Caco-2 (cell line): ENCODE measurements around the gene SCAP. TPM values are rescaled to one million over a fixed set of nuclear protein-coding genes. Genes with fewer than 3 reads are reported as not detected.

Source experiments
- BruUV-seq: library from RNA; stranded (reverse); fragments of 400-500 nt; replicated peaks from 2 replicates; lab custom pipeline; 2021; lab: Mats Ljungman, UMichigan
- CTCF ChIA-PET: fragments of 300-600 bp; sonication (Branson Sonifier 250); formaldehyde crosslinking; loops from one replicate; lab custom pipeline; 2022; ENCODE audit warnings: antibody characterized with exemption; lab: Charles Lee
- POLR2A ChIA-PET: fragments of 300-600 bp; sonication (Branson Sonifier 250); formaldehyde crosslinking; loops from one replicate; lab custom pipeline; 2022; ENCODE audit warnings: antibody characterized with exemption; lab: Charles Lee
- DNase-seq, 2 experiments: peaks; one replicate each; pipeline versions ENCODE4 v3.0.0 to v3.0.0-alpha.2; 2020 to 2022
- H3K27me3 ChIP-seq: replicated peaks from 2 replicates; pipeline ENCODE4 v1.6.0; 2011; ENCODE audit warnings: low read length; ENCODE audit not compliant: control insufficient read depth, insufficient read depth
- H3K36me3 ChIP-seq: 2 replicates; pipeline ENCODE4 v1.5.1; 2011; ENCODE audit warnings: low read length; ENCODE audit not compliant: control insufficient read depth, insufficient read depth
- H3K4me1 ChIP-seq: fragments of 250-450 bp; sonication (Bioruptor Pico); 2 replicates; pipeline ENCODE4 v1.5.1; 2020; ENCODE audit warnings: mild to moderate bottlenecking
- H3K4me3 ChIP-seq: 2 replicates; pipeline ENCODE4 v1.5.1; 2011; ENCODE audit warnings: low read depth, mild to moderate bottlenecking, control low read depth, low read length
- H3K9me3 ChIP-seq: fragments of 250-450 bp; sonication (Bioruptor Pico); 2 replicates; pipeline ENCODE4 v1.5.1; 2020; ENCODE audit warnings: mild to moderate bottlenecking, moderate library complexity
- H3K27ac Mint-ChIP-seq: one replicate; pipeline ENCODE4 v1.8.0; 2022; ENCODE audit warnings: mixed read lengths; ENCODE audit not compliant: unreplicated experiment
- H3K27me3 Mint-ChIP-seq: one replicate; pipeline ENCODE4 v1.8.0; 2022; ENCODE audit warnings: mixed read lengths; ENCODE audit not compliant: insufficient read depth, unreplicated experiment
- H3K36me3 Mint-ChIP-seq: one replicate; pipeline ENCODE4 v1.8.0; 2022; ENCODE audit warnings: mild to moderate bottlenecking, mixed read lengths; ENCODE audit not compliant: insufficient read depth, unreplicated experiment
- H3K4me1 Mint-ChIP-seq: one replicate; pipeline ENCODE4 v1.8.0; 2022; ENCODE audit warnings: low read depth, mixed read lengths; ENCODE audit not compliant: unreplicated experiment
- H3K4me3 Mint-ChIP-seq: one replicate; pipeline ENCODE4 v1.8.0; 2022; ENCODE audit warnings: mild to moderate bottlenecking, moderate library complexity, mixed read lengths; ENCODE audit not compliant: unreplicated experiment
- H3K9me3 Mint-ChIP-seq: one replicate; pipeline ENCODE4 v1.8.0; 2022; ENCODE audit warnings: mixed read lengths; ENCODE audit not compliant: unreplicated experiment
- intact Hi-C: fragments of 100-400 bp; cut with micrococcal nuclease; formaldehyde crosslinking; loops from one replicate; pipeline ENCODE4 v1.10.0; 2022; ENCODE audit not compliant: unreplicated experiment
- total RNA-seq: library from RNA; stranded (reverse); gene quantifications from 2 replicates; pipeline ENCODE4 v1.2.3, GENCODE V29; 2022
- TF ChIP-seq, protein P1 (sequence below), 2 experiments: fragments of 200-600 bp in 1 of 2; IDR thresholded peaks; 1 replicate in 1 of 2; 2 replicates in 1 of 2; pipeline versions ENCODE4 v1.5.1 to v1.8.0; 2011 to 2022; ENCODE audit warnings: antibody characterized with exemption in 1 of 2, control low read depth in 1 of 2, inconsistent platforms in 1 of 2, low read depth in 1 of 2, low read length in 1 of 2, mild to moderate bottlenecking in 1 of 2, moderate library complexity in 1 of 2; ENCODE audit not compliant: insufficient read depth in 1 of 2, severe bottlenecking in 1 of 2, unreplicated experiment in 1 of 2

The SCAP gene
- total RNA-seq, 1 experiment from 2014 or later: 115 TPM

DNA sequence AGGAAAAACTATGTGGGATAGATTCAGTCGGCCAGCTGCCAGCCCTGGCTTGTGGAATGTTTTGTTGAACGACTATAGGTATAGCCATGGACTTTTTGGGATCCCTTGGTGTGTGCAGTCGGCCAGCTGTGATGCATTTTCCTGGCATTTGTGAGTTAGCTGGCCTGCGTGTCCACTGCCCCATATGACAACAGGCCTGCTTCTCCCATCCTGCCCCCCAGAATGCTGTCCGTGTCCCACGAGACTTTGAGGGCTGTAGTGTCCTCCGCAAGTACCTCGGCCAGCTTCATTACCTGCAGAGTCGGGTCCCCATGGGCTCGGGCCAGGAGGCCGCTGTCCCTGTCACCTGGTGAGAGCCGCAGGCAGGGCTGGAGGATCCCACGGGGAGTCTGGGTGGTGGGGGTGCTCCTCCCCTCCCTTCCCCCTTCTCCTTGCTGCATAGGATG, 71.3 kb downstream of the SCAP start:
- peaks cover 2% of the 10 kb centered on the region for H3K36me3 ChIP-seq
- no peaks in the 10 kb centered on the region for H3K27me3 Mint-ChIP-seq
- BruUV-seq: no TSS peak
- ChIA-PET POLR2A (no interaction called here), CTCF (interaction anchor here (0.9 kb wide), 1 partner anchor 10 kb away, joined by 3 read pairs; no protein-coding TSS in a partner anchor)
- H3K4me3 ChIP-seq: no peak overlapping the region
- H3K27ac Mint-ChIP-seq: no peak overlapping the region
- H3K9me3 Mint-ChIP-seq: no peaks in the 10 kb centered on the region
- H3K9me3 ChIP-seq: no peaks in the 10 kb centered on the region
- H3K27me3 ChIP-seq: no peaks in the 10 kb centered on the region
- H3K36me3 Mint-ChIP-seq: peaks cover 54% of the 10 kb centered on the region
- intact Hi-C loops: no loop called here
- H3K4me1 Mint-ChIP-seq: no peaks in the 10 kb centered on the region
- H3K4me3 Mint-ChIP-seq: no peak overlapping the region
- peaks cover 6% of the 10 kb centered on the region; the same call in 1 of the 2 replicates for H3K4me1 ChIP-seq
- TF ChIP-seq, protein P1, sequence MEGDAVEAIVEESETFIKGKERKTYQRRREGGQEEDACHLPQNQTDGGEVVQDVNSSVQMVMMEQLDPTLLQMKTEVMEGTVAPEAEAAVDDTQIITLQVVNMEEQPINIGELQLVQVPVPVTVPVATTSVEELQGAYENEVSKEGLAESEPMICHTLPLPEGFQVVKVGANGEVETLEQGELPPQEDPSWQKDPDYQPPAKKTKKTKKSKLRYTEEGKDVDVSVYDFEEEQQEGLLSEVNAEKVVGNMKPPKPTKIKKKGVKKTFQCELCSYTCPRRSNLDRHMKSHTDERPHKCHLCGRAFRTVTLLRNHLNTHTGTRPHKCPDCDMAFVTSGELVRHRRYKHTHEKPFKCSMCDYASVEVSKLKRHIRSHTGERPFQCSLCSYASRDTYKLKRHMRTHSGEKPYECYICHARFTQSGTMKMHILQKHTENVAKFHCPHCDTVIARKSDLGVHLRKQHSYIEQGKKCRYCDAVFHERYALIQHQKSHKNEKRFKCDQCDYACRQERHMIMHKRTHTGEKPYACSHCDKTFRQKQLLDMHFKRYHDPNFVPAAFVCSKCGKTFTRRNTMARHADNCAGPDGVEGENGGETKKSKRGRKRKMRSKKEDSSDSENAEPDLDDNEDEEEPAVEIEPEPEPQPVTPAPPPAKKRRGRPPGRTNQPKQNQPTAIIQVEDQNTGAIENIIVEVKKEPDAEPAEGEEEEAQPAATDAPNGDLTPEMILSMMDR (IDR thresholded peaks at IDR 0.05; ENCODE audit: insufficient read depth in 1 of 2, low read depth in 1 of 2, low read length in 1 of 2, severe bottlenecking in 1 of 2, unreplicated experiment in 1 of 2): no peak
- DNase-seq: no peak

DNA sequence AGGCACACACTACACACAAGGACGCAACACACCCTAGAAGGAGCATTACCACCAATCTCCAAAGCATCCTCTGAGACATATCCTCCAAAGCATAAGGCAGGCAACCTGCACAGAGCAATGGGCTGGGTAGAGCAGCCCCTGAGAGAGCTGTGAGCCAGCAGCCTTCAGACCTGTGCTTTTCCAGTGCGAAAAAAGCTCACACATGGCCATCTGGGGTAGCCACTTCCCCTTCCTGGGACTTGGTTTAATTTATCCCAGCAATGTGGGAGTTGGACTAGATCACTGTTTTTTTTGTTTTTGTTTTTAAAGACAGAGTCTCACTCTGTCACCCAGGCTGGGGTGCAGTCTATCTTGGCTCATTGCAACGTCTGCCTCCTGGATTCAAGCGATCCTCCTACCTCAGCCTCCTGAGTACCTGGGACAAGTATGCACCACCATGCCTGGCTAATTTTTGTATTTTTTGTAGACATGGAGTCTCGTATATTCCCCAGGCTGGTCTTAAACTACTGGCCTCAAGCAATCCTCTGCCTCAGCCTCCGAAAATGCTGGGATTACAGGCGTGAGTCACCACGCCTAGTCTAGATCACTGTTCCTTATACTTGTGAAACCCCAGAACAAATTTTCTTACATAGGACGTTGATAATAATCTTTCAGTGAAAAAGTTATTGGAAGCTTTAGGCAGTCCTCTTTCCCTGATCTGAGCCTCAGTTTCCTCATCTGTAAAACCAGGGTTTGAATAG, 76.0 kb downstream of the SCAP start:
- no TSS peak for BruUV-seq
- Histone ChIP-seq H3K9me3 (no peaks in the 10 kb centered on the region), H3K36me3 (no peaks in the 10 kb centered on the region; the same call in none of the 2 replicates), H3K4me1 (peaks cover 15% of the 10 kb centered on the region), H3K4me3 (no peak overlapping the region), H3K27me3 (no peaks in the 10 kb centered on the region)
- H3K4me1 Mint-ChIP-seq: peaks cover 6% of the 10 kb centered on the region
- H3K27me3 Mint-ChIP-seq: no peaks in the 10 kb centered on the region
- CTCF ChIA-PET: no interaction called here
- POLR2A ChIA-PET: no interaction called here
- TF ChIP-seq, protein P1 (IDR thresholded peaks at IDR 0.05; ENCODE audit: insufficient read depth in 1 of 2, low read depth in 1 of 2, low read length in 1 of 2, severe bottlenecking in 1 of 2, unreplicated experiment in 1 of 2): no peak
- no peak overlapping the region for H3K27ac Mint-ChIP-seq
- no peaks in the 10 kb centered on the region for H3K9me3 Mint-ChIP-seq
- H3K4me3 Mint-ChIP-seq: no peak overlapping the region
- intact Hi-C loops: no loop called here
- H3K36me3 Mint-ChIP-seq: peaks cover 61% of the 10 kb centered on the region
- no peak for DNase-seq

DNA sequence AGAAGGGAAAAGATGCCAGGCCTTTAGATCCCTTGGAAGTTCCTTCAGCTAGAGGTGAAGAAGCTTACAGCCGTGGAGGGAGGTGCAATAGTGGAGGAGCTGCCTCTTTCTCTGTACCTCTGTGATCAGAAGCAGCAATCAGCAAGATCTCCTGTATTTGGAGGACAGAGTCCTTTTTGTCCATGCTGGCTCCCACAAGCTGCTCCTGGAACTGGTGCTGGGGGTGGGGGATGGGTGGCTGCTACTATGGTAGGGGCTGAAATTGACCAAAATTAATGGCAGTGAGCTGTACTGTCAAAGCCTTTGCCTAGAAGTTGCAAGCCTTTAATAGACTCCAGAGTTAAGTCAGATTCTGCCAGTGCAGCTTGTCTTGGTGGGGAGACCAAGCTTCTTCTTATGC, 76.7 kb downstream of the SCAP start:
- intact Hi-C loops: no loop called here
- Mint-ChIP-seq H3K27ac (no peak overlapping the region), H3K36me3 (peaks cover 63% of the 10 kb centered on the region), H3K9me3 (no peaks in the 10 kb centered on the region), H3K27me3 (no peaks in the 10 kb centered on the region), H3K4me1 (peaks cover 13% of the 10 kb centered on the region), H3K4me3 (no peak overlapping the region)
- peaks cover 19% of the 10 kb centered on the region for H3K4me1 ChIP-seq
- CTCF ChIA-PET: no interaction called here
- BruUV-seq: no TSS peak
- no peak for DNase-seq
- H3K4me3 ChIP-seq: no peak overlapping the region
- no peaks in the 10 kb centered on the region for H3K27me3 ChIP-seq
- TF ChIP-seq, protein P1 (IDR thresholded peaks at IDR 0.05; ENCODE audit: insufficient read depth in 1 of 2, low read depth in 1 of 2, low read length in 1 of 2, severe bottlenecking in 1 of 2, unreplicated experiment in 1 of 2): no peak
- H3K36me3 ChIP-seq: no peaks in the 10 kb centered on the region; the same call in none of the 2 replicates
- POLR2A ChIA-PET: interaction anchor here (0.6 kb wide), 1 partner anchor 20 kb away, joined by 3 read pairs; no protein-coding TSS in a partner anchor
- no peaks in the 10 kb centered on the region for H3K9me3 ChIP-seq
